Astrocyte (in vitro differentiated cells and primary cell): Measurements from ENCODE around the gene ZNF808. TPM values are rescaled to one million over a fixed set of nuclear protein-coding genes. Genes with fewer than 3 reads are reported as not detected.

Source experiments
- DNase-seq: peaks from one replicate; pipeline ENCODE4 v3.0.0-alpha.2; 2010; ENCODE audit warnings: low read depth
- FAIRE-seq: peaks from 2 replicates; lab custom pipeline; 2011; peaks lifted over from hg19 to GRCh38; lab: Jason Lieb, UNC
- H2AFZ ChIP-seq: 2 replicates; pipeline ENCODE4 v1.6.0; 2012; ENCODE audit warnings: low read depth, low read length, inconsistent platforms
- H3K27ac ChIP-seq: 2 replicates; pipeline ENCODE4 v1.5.1; 2011; ENCODE audit warnings: low read depth, low read length, inconsistent platforms
- H3K27me3 ChIP-seq: 2 replicates; pipeline ENCODE4 v1.6.0; 2011; ENCODE audit warnings: low read length, inconsistent platforms; ENCODE audit not compliant: insufficient read depth
- H3K36me3 ChIP-seq: 2 replicates; pipeline ENCODE4 v1.5.1; 2011; ENCODE audit warnings: low read length, inconsistent platforms; ENCODE audit not compliant: insufficient read depth
- H3K4me1 ChIP-seq: 2 replicates; pipeline ENCODE4 v1.5.1; 2011; ENCODE audit warnings: low read length, inconsistent platforms; ENCODE audit not compliant: insufficient read depth
- H3K4me2 ChIP-seq: 2 replicates; pipeline ENCODE4 v1.6.0; 2012; ENCODE audit warnings: low read length, inconsistent platforms
- H3K4me3 ChIP-seq: 2 replicates; pipeline ENCODE4 v1.5.1; 2011; ENCODE audit warnings: low read depth, mild to moderate bottlenecking, low read length, inconsistent platforms; ENCODE audit not compliant: insufficient read depth
- H3K79me2 ChIP-seq: 2 replicates; pipeline ENCODE4 v1.6.0; 2012; ENCODE audit warnings: mild to moderate bottlenecking, low read length, inconsistent platforms; ENCODE audit not compliant: insufficient read depth
- H3K9ac ChIP-seq: 2 replicates; pipeline ENCODE4 v1.6.0; 2012; ENCODE audit warnings: mild to moderate bottlenecking, low read length, inconsistent platforms
- H3K9me3 ChIP-seq: 2 replicates; pipeline ENCODE4 v1.5.1; 2012; ENCODE audit warnings: low read depth, mild to moderate bottlenecking, low read length, inconsistent platforms; ENCODE audit not compliant: insufficient read depth
- H4K20me1 ChIP-seq: 2 replicates; pipeline ENCODE4 v1.6.0; 2012; ENCODE audit warnings: low read length, inconsistent platforms; ENCODE audit not compliant: insufficient read depth
- H3K27ac Mint-ChIP-seq: one replicate; pipeline ENCODE4 v1.8.0; 2021; ENCODE audit warnings: mild to moderate bottlenecking, mixed read lengths; ENCODE audit not compliant: unreplicated experiment
- H3K27me3 Mint-ChIP-seq: one replicate; pipeline ENCODE4 v1.8.0; 2021; ENCODE audit warnings: low read depth, mixed read lengths; ENCODE audit not compliant: unreplicated experiment
- H3K36me3 Mint-ChIP-seq: one replicate; pipeline ENCODE4 v1.8.0; 2021; ENCODE audit warnings: low read depth, mixed read lengths; ENCODE audit not compliant: unreplicated experiment
- H3K4me1 Mint-ChIP-seq: one replicate; pipeline ENCODE4 v1.8.0; 2021; ENCODE audit warnings: low read depth, mixed read lengths; ENCODE audit not compliant: unreplicated experiment
- H3K4me3 Mint-ChIP-seq: one replicate; pipeline ENCODE4 v1.8.0; 2021; ENCODE audit warnings: mild to moderate bottlenecking, moderate library complexity, mixed read lengths; ENCODE audit not compliant: unreplicated experiment
- H3K9me3 Mint-ChIP-seq: one replicate; pipeline ENCODE4 v1.8.0; 2021; ENCODE audit warnings: mild to moderate bottlenecking, mixed read lengths; ENCODE audit not compliant: unreplicated experiment
- CTCF ChIP-seq: IDR thresholded peaks from 2 replicates; pipeline ENCODE4 v1.5.1; 2011; ENCODE audit warnings: low read depth, mild to moderate bottlenecking, inconsistent platforms, low read length, moderate library complexity; ENCODE audit not compliant: insufficient read depth
- EZH2 ChIP-seq: IDR thresholded peaks from 2 replicates; pipeline ENCODE4 v1.6.1; 2012; ENCODE audit warnings: mild to moderate bottlenecking, low read length, inconsistent platforms; ENCODE audit not compliant: insufficient read depth
- total RNA-seq: library from RNA; stranded (reverse); gene quantifications from 2 replicates; pipeline ENCODE4 v1.2.1, GENCODE V29; 2021

Gene ZNF808
- total RNA-seq, 1 donor from 2014 or later = 18.0 TPM

- H3K27me3 Mint-ChIP-seq = no peaks in the 10 kb centered on the region
- Histone ChIP-seq H3K9me3 (peaks cover 16% of the 10 kb centered on the region), H3K36me3 (peaks cover 25% of the 10 kb centered on the region), H3K4me2 (no peak overlapping the region), H3K27me3 (no peaks in the 10 kb centered on the region), H3K4me1 (no peaks in the 10 kb centered on the region), H2AFZ (no peak overlapping the region), H4K20me1 (no peaks in the 10 kb centered on the region), H3K79me2 (no peaks in the 10 kb centered on the region), H3K9ac (no peak overlapping the region), H3K4me3 (no peak overlapping the region), H3K27ac (no peak overlapping the region)
- peaks cover 57% of the 10 kb centered on the region for H3K36me3 Mint-ChIP-seq
- peaks cover 24% of the 10 kb centered on the region for H3K9me3 Mint-ChIP-seq
- no peak overlapping the region for H3K4me3 Mint-ChIP-seq
- TF ChIP-seq CTCF = no peak
- no peak for TF ChIP-seq EZH2
- no peak for DNase-seq
- H3K27ac Mint-ChIP-seq = no peak overlapping the region
- no peaks in the 10 kb centered on the region for H3K4me1 Mint-ChIP-seq
- no peak for FAIRE-seq
Observed at GRCh38 chr19:52585604-52586003, 58.1 kb downstream of the ZNF808 start.

- H3K27me3 Mint-ChIP-seq = no peaks in the 10 kb centered on the region
Observed at GRCh38 chr19:52590728-52591127, 63.3 kb downstream of the ZNF808 start.

More at GRCh38 chr19:52590728-52591127, 63.3 kb downstream of the ZNF808 start:
- Mint-ChIP-seq H3K4me3 (no peak overlapping the region), H3K9me3 (peaks cover 15% of the 10 kb centered on the region), H3K27ac (no peak overlapping the region), H3K36me3 (peaks cover 42% of the 10 kb centered on the region), H3K4me1 (no peaks in the 10 kb centered on the region)
- no peaks in the 10 kb centered on the region for H3K9me3 ChIP-seq
- DNase-seq (no peak), FAIRE-seq (no peak)
- H3K27me3 ChIP-seq = no peaks in the 10 kb centered on the region
- no peaks in the 10 kb centered on the region for H3K79me2 ChIP-seq
- no peaks in the 10 kb centered on the region for H3K4me1 ChIP-seq
- H2AFZ ChIP-seq = no peak overlapping the region
- TF ChIP-seq EZH2 = no peak
- TF ChIP-seq CTCF = no peak
- H3K36me3 ChIP-seq = no peaks in the 10 kb centered on the region
- H3K4me2 ChIP-seq = no peak overlapping the region
- no peaks in the 10 kb centered on the region for H4K20me1 ChIP-seq
- H3K27ac ChIP-seq = no peak overlapping the region
- H3K4me3 ChIP-seq = no peak overlapping the region
- H3K9ac ChIP-seq = no peak overlapping the region
